Stimulated activated CD4-positive, alpha-beta T cell treated with anti-CD3 and anti-CD28 coated beads, Interleukin-15, amount 100 ng/mL, for 1 hour (primary cell): Measurements from ENCODE around the gene KIF4B.

Experiments
- DNase-seq, 2 donors: peaks; one replicate each; pipeline ENCODE4 v3.0.0-alpha.2; 2020; ENCODE audit warnings: low read depth in 1 of 2, low spot score in 1 of 2

The KIF4B gene

DNA sequence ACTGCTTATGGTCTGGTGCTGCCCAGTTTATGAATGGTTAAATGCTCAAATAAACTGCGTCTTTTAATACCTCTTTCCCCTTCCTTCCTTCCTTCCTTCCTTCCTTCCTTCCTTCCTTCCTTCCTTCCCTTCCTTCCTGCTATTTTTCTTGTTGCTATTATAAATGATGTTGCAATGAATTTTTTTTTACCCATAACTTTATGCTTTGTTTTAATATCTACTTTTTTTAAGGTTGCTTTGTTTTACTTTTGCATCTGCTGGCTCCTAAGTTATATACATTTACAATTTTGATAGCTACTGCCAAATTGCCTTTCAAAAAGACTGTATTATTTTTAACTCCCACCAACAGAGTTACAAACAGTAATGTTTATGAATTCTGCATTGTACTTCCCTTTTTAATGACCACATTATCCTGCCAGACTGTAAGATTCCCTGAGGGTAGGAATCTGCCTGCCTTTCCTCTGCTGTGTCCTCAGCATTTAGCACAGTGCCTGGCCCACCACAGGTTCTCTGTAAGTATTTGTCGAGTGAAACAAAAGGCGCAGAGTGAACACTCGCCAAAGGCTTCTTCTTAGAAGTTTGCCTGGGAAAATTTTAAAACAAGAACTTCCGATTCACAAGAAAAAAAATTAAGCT is 36.9 kb downstream of the KIF4B start:
- DNase-seq, result no peak

- DNase-seq, result no peak
These were observed 39.0 kb downstream of the KIF4B start for GRCh38 chr5:155052532-155052931.

DNA sequence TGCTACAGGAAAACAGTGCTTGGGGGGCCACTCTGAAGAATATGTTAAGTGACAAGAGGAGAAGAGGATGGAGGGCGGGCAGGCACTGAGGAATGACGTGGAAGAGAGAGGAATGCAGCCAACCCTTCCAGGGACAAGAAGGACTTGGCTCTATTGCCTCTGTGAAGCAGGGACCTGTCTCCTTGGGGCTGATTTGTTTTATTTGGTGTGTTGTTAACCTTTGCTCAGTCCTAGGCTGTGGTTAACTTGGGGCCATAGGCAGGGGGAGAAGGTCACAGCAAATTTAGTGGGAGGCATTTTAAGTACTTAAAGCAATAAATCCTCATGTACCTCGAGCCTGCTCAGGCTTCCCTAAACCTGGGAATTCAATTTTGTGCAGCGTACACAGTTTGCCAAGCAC is 39.9 kb downstream of the KIF4B start:
- no peak for DNase-seq

GRCh38 chr5:155056644-155057269 is 43.2 kb downstream of the KIF4B start:
- no peak for DNase-seq

DNA sequence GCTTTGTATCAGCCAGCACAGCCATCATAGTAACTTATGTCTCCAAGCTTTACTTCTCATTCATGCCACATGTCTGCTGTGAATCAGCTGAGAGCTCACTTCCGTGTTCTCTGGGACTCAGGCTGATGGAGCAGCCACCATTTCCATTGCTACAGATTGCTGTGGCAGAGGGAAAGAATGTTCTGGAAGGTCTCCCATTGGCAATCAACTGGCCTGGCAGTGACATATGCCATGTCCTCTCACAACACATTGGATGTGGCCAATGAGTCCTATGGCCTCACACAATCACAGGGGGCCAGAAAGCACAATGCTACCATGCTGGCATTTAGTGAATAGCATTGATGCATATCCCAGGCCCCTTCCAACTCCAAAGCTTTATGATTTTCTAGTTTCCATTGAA is 44.1 kb downstream of the KIF4B start:
- no peak for DNase-seq

GRCh38 chr5:155064580-155064979 is 51.0 kb downstream of the KIF4B start:
- no peak for DNase-seq

GRCh38 chr5:155066886-155067595 is 53.5 kb downstream of the KIF4B start:
- no peak for DNase-seq
